LNCaP clone FGC (cell line): ENCODE measurements around the gene ANK3.

Experiments
- DNase-seq: peaks from one replicate; pipeline ENCODE4 v3.0.0-alpha.2; 2011; ENCODE audit warnings: low read depth
- H3K4me3 ChIP-seq: 2 replicates; pipeline ENCODE4 v1.5.1; 2011; ENCODE audit warnings: mild to moderate bottlenecking, low read depth, low read length, control low read depth
- TF ChIP-seq, protein P1 (sequence below): IDR thresholded peaks from 2 replicates; pipeline ENCODE4 v1.5.1; 2012; ENCODE audit warnings: mild to moderate bottlenecking; ENCODE audit not compliant: control insufficient read depth, insufficient read depth; ENCODE audit errors: extremely low read depth

Gene ANK3

DNA sequence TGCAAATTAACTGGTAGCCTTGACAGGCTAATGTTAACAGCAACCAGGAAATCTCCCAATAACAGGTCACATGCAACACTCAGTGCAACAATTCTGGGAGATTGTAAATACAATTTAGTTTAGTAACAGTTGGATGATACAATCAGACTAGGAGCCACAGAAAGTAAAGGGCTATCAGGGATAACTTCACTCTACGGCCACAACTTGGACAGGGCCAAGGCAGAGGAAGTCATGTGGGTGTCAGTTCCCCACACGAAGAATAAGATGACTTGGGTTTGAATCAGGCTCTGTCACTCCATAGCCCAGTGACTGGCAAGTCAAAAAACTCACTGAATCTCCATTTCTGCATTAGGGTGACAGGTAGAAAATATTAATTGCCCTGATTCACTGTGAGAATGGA, 266.0 kb downstream of the ANK3 start:
- no peak overlapping the region for H3K4me3 ChIP-seq
- DNase-seq: no peak
- TF ChIP-seq, protein P1, sequence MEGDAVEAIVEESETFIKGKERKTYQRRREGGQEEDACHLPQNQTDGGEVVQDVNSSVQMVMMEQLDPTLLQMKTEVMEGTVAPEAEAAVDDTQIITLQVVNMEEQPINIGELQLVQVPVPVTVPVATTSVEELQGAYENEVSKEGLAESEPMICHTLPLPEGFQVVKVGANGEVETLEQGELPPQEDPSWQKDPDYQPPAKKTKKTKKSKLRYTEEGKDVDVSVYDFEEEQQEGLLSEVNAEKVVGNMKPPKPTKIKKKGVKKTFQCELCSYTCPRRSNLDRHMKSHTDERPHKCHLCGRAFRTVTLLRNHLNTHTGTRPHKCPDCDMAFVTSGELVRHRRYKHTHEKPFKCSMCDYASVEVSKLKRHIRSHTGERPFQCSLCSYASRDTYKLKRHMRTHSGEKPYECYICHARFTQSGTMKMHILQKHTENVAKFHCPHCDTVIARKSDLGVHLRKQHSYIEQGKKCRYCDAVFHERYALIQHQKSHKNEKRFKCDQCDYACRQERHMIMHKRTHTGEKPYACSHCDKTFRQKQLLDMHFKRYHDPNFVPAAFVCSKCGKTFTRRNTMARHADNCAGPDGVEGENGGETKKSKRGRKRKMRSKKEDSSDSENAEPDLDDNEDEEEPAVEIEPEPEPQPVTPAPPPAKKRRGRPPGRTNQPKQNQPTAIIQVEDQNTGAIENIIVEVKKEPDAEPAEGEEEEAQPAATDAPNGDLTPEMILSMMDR: no peak

- TF ChIP-seq, protein P1: no peak
- no peak for DNase-seq
These were observed 266.5 kb downstream of the ANK3 start for GRCh38 chr10:60123172-60123571.

DNA sequence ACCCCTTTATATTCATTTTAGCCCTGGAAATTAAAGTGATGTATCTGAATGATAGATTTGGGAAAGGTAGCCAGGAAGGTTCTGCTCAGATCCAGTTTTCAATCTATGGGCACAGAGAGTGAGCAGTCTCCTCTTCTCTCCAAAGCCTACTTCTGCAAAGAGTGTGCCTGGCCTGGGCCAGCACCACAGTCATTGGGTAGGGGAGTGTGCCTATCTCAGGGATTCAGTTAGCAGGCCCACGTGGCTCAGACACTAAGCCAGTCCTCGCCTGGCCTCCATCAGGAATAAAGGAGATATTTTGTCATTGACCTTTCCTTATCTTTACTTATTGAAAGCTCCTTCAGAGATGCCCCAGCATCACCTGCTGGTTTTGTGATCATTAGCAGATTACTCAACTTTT, 267.5 kb downstream of the ANK3 start:
- no peak for DNase-seq
- H3K4me3 ChIP-seq: no peak overlapping the region
- TF ChIP-seq, protein P1: no peak

More at GRCh38 chr10:60123172-60123571, 266.5 kb downstream of the ANK3 start:
- no peak overlapping the region for H3K4me3 ChIP-seq

GRCh38 chr10:60114765-60115586, 274.7 kb downstream of the ANK3 start:
- peak; percentile 44 for DNase-seq
- TF ChIP-seq, protein P1: peak; percentile 48

DNA sequence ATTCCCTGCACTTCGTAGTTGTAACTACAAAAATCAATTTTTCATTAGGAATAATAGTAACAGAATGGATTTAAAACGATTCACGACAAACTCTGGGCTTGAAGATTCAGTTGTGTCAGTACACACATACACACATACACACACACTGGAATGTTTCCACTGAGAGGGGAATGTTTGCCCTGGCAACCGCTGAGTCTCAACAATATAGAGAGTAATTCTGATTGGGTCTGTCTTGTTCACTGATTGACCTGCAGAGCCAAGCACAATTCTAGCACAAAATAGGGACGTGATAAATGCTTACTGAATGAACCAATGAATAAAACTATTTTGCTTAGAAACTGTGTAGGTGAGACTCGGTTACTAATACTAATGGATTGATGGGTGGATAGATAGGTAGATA, 278.9 kb downstream of the ANK3 start:
- H3K4me3 ChIP-seq: no peak overlapping the region
- TF ChIP-seq, protein P1: no peak
- no peak for DNase-seq

More at GRCh38 chr10:60114765-60115586, 274.7 kb downstream of the ANK3 start:
- H3K4me3 ChIP-seq: no peak overlapping the region

DNA sequence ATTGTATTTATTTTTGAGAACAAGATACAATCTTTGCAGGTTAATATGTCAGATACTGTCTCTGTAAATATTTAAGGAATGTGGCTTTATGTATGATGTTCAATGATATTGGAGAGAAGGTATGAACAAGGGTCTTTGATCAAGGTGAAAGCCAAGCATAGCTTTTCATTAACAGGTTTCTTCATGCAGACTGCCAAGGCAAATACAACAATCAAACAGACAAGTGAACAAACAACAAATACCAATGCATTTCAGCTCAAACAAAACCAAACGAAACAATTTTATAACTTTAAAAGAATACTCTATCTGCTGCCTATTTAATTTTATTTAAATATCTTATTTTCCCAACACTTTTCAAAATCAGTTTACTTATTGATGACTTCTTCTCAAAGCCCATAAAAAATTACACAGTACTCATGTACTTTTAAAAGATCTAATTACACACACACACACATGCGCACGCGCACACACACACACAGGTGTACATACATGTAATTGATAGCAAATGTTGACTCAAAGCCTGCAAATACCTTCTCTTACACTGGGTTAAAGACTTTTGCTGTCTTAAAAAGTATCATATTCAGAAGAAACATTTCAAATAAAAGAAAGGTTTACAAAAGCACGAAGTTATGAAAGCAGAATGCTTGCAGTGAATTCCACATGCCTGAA, 282.2 kb downstream of the ANK3 start:
- H3K4me3 ChIP-seq: no peak overlapping the region
- DNase-seq: peak; percentile 67
- TF ChIP-seq, protein P1: no peak
